Measurements from ENCODE around the gene ELF2. TPM values are rescaled to one million over a fixed set of nuclear protein-coding genes. Genes with fewer than 3 reads are reported as not detected.

The ELF2 gene
- total and polyA plus RNA-seq, 2 donors (not counting 1 experiment from before 2014, with no cell fraction given) = 25.1 to 97.5 TPM

- no peak overlapping the region for H3K27ac Mint-ChIP-seq
- ChIA-PET CTCF (interaction anchor here (1.0 to 6.7 kb wide), 2 partner anchors 10 to 149 kb away, joined by 3 to 77 read pairs; no protein-coding TSS in a partner anchor), POLR2A (no interaction called here)
- H3K27me3 Mint-ChIP-seq = no peaks in the 10 kb centered on the region
- Histone ChIP-seq H3K27me3 (replicated peaks in 1 of 4; ENCODE audit: control extremely low read depth in 1 of 4, control insufficient read depth in 3 of 4, insufficient read depth in 4 of 4, low read length in 3 of 4) (no peaks in the 10 kb centered on the region), H3K79me2 (ENCODE audit: control insufficient read depth, insufficient read depth, low read length) (peaks cover 49% of the 10 kb centered on the region), H3K4me3 (ENCODE audit: control extremely low read depth in 1 of 5, extremely low read depth in 1 of 5, insufficient read depth in 1 of 5, low read depth in 2 of 5, low read length in 4 of 5) (no peak overlapping the region), H4K20me1 (ENCODE audit: control insufficient read depth, insufficient read depth, low read length, poor library complexity, severe bottlenecking) (peaks cover 4% of the 10 kb centered on the region), H2AFZ (ENCODE audit: insufficient read depth, low read depth, low read length, poor library complexity, severe bottlenecking) (no peak overlapping the region), H3K9me3 (ENCODE audit: control extremely low read depth in 1 of 3, control insufficient read depth in 2 of 3, insufficient read depth in 1 of 3, low read length in 2 of 3) (no peaks in the 10 kb centered on the region), H3K4me2 (replicated peaks; ENCODE audit: low read depth, low read length, poor library complexity, severe bottlenecking) (no peak overlapping the region), H3K9ac (ENCODE audit: low read length) (no peak overlapping the region), H3K4me1 (ENCODE audit: control insufficient read depth in 2 of 2, insufficient read depth in 2 of 2, low read length in 2 of 2) (peaks cover 5 to 9% of the 10 kb centered on the region in 2 donors), H3K36me3 (replicated peaks in 1 of 2; ENCODE audit: control extremely low read depth in 1 of 2, control insufficient read depth in 1 of 2, extremely low read depth in 1 of 2, insufficient read depth in 2 of 2, low read length in 1 of 2) (peaks cover 0 to 2% of the 10 kb centered on the region in 2 experiments), H3K27ac (ENCODE audit: low read length in 2 of 2) (no peak overlapping the region)
- no peak for DNase-seq
- H3K4me3 Mint-ChIP-seq = no peak overlapping the region
- H3K4me1 Mint-ChIP-seq = peaks cover 20% of the 10 kb centered on the region
- ATAC-seq (ENCODE audit: low read depth) = no peak
- 100% methylated on average over 3 of the region's 4 CpGs for WGBS (ENCODE audit: insufficient coverage)
- H3K9me3 Mint-ChIP-seq (ENCODE audit: insufficient read depth) = no peaks in the 10 kb centered on the region
- intact Hi-C loops (cut with micrococcal nuclease) = no loop called here
- no peak for TF ChIP-seq EZH2 (IDR thresholded peaks at IDR 0.05; ENCODE audit: borderline replicate concordance, insufficient read depth, low read depth, low read length, poor library complexity, severe bottlenecking)
- TF ChIP-seq, protein P1, sequence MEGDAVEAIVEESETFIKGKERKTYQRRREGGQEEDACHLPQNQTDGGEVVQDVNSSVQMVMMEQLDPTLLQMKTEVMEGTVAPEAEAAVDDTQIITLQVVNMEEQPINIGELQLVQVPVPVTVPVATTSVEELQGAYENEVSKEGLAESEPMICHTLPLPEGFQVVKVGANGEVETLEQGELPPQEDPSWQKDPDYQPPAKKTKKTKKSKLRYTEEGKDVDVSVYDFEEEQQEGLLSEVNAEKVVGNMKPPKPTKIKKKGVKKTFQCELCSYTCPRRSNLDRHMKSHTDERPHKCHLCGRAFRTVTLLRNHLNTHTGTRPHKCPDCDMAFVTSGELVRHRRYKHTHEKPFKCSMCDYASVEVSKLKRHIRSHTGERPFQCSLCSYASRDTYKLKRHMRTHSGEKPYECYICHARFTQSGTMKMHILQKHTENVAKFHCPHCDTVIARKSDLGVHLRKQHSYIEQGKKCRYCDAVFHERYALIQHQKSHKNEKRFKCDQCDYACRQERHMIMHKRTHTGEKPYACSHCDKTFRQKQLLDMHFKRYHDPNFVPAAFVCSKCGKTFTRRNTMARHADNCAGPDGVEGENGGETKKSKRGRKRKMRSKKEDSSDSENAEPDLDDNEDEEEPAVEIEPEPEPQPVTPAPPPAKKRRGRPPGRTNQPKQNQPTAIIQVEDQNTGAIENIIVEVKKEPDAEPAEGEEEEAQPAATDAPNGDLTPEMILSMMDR (IDR thresholded peaks at IDR 0.05) = no peak
Observed at GRCh38 chr4:139020384-139020783, 156.6 kb downstream of the ELF2 start.

- Histone ChIP-seq H3K36me3 (replicated peaks in 1 of 2; ENCODE audit: control extremely low read depth in 1 of 2, control insufficient read depth in 1 of 2, extremely low read depth in 1 of 2, insufficient read depth in 2 of 2, low read length in 1 of 2) (peaks cover 0 to 2% of the 10 kb centered on the region in 2 experiments), H3K27me3 (replicated peaks in 1 of 4; ENCODE audit: control extremely low read depth in 1 of 4, control insufficient read depth in 3 of 4, insufficient read depth in 4 of 4, low read length in 3 of 4) (no peaks in the 10 kb centered on the region), H3K9ac (ENCODE audit: low read length) (no peak overlapping the region), H3K27ac (ENCODE audit: low read length in 2 of 2) (no peak overlapping the region), H3K79me2 (ENCODE audit: control insufficient read depth, insufficient read depth, low read length) (peaks cover 37% of the 10 kb centered on the region), H3K4me3 (ENCODE audit: control extremely low read depth in 1 of 5, extremely low read depth in 1 of 5, insufficient read depth in 1 of 5, low read depth in 2 of 5, low read length in 4 of 5) (no peak overlapping the region), H3K4me1 (ENCODE audit: control insufficient read depth in 2 of 2, insufficient read depth in 2 of 2, low read length in 2 of 2) (peaks cover 14 to 18% of the 10 kb centered on the region in 2 donors), H3K4me2 (replicated peaks; ENCODE audit: low read depth, low read length, poor library complexity, severe bottlenecking) (no peak overlapping the region), H2AFZ (ENCODE audit: insufficient read depth, low read depth, low read length, poor library complexity, severe bottlenecking) (no peak overlapping the region), H3K9me3 (ENCODE audit: control extremely low read depth in 1 of 3, control insufficient read depth in 2 of 3, insufficient read depth in 1 of 3, low read length in 2 of 3) (no peaks in the 10 kb centered on the region), H4K20me1 (ENCODE audit: control insufficient read depth, insufficient read depth, low read length, poor library complexity, severe bottlenecking) (peaks cover 4% of the 10 kb centered on the region)
- 98% methylated on average over 7 of the region's 10 CpGs for WGBS (ENCODE audit: insufficient coverage)
- Mint-ChIP-seq H3K27me3 (no peaks in the 10 kb centered on the region), H3K27ac (no peak overlapping the region), H3K9me3 (ENCODE audit: insufficient read depth) (no peaks in the 10 kb centered on the region), H3K4me3 (no peak overlapping the region), H3K4me1 (peaks cover 31% of the 10 kb centered on the region)
- ChIA-PET POLR2A (no interaction called here), CTCF (interaction anchor here (6.7 kb wide), 1 partner anchor 11 kb away, joined by 77 read pairs; no protein-coding TSS in a partner anchor)
- DNase-seq (no peak), ATAC-seq (ENCODE audit: low read depth) (no peak)
- TF ChIP-seq EZH2 (IDR thresholded peaks at IDR 0.05; ENCODE audit: borderline replicate concordance, insufficient read depth, low read depth, low read length, poor library complexity, severe bottlenecking) = no peak
- TF ChIP-seq, protein P1 (IDR thresholded peaks at IDR 0.05) = no peak
- intact Hi-C loops (cut with micrococcal nuclease) = loop anchor here (5.0 kb wide), 2 partner anchors 208 to 1503 kb away; partner anchors contain the start of gene ELMOD2
Observed at GRCh38 chr4:139018971-139019758, 157.9 kb downstream of the ELF2 start.
